ENCODE data around the gene MRPS2. TPM values are rescaled to one million over a fixed set of nuclear protein-coding genes. Genes with fewer than 3 reads are reported as not detected.
A peak's percentile ranks its signal among the peaks of the same experiment; 100 is the strongest.
"Not testable (repeated sequence)": the region's sequence is repeated elsewhere in the genome, so short reads cannot be mapped to it uniquely, and the experiment has no call there.

MRPS2 gene
- total RNA-seq, 6 experiments from 2014 or later: 24.7 to 56.8 (median 30.5) TPM

- H3K4me1 ChIP-seq: no peaks in the 10 kb centered on the region
- no peak overlapping the region for H3K27ac ChIP-seq
- 53% methylated on average over 11 of the region's 18 CpGs for WGBS (ENCODE audit: insufficient coverage, low coverage, low lambda C conversion rate, missing lambda C conversion rate)
- ATAC-seq (no peak), DNase-seq (peak in 2 of 3 donors; percentile 30 to 35)
- no peaks in the 10 kb centered on the region for H3K27me3 ChIP-seq
- no peaks in the 10 kb centered on the region for H3K36me3 ChIP-seq
- H3K9me3 ChIP-seq: no peaks in the 10 kb centered on the region
- TF ChIP-seq CTCF (IDR thresholded peaks at IDR 0.05): no peak
- intact Hi-C loops (cut with DNase I): no loop called here
- no peak overlapping the region for H3K4me3 ChIP-seq
Observed at GRCh38 chr9:135544981-135545635, 44.6 kb downstream of the MRPS2 start.

GRCh38 chr9:135545646-135546176 is 45.2 kb downstream of the MRPS2 start, which contains the start of gene OBP2A:
TSS of gene OBP2A (plus strand) at chr9:135546126. CDS start at chr9:135546181, 55 bp downstream.
- H3K9me3 ChIP-seq; H3K36me3 ChIP-seq; H3K27ac ChIP-seq; ATAC-seq; H3K4me1 ChIP-seq; intact Hi-C loops (cut with DNase I); H3K4me3 ChIP-seq; H3K27me3 ChIP-seq: not testable (repeated sequence)
- WGBS (ENCODE audit: insufficient coverage, low coverage, low lambda C conversion rate, missing lambda C conversion rate): 40% methylated on average over 6 of the region's 19 CpGs
- peak in 1 of 3 donors; percentile 17 for DNase-seq

GRCh38 chr9:135546792-135547617 is 46.5 kb downstream of the MRPS2 start:
- WGBS (ENCODE audit: insufficient coverage, low coverage, low lambda C conversion rate, missing lambda C conversion rate): 80% methylated on average over 1 of the region's 21 CpGs
- H3K27me3 ChIP-seq; H3K9me3 ChIP-seq; H3K4me3 ChIP-seq; ATAC-seq; intact Hi-C loops (cut with DNase I); H3K4me1 ChIP-seq; H3K36me3 ChIP-seq; H3K27ac ChIP-seq: not testable (repeated sequence)
- peak in 1 of 3 donors; percentile 30 for DNase-seq

- no peak overlapping the region for H3K4me3 ChIP-seq
- 41% methylated on average over 6 of the region's 28 CpGs for WGBS (ENCODE audit: insufficient coverage, low coverage, low lambda C conversion rate, missing lambda C conversion rate)
- peak in 1 of 3 donors; percentile 40 for DNase-seq
- no peak overlapping the region for H3K27ac ChIP-seq
- H3K4me1 ChIP-seq: no peaks in the 10 kb centered on the region
- TF ChIP-seq CTCF (IDR thresholded peaks at IDR 0.05) (no peak), POLR2A (IDR thresholded peaks at IDR 0.05) (no peak)
- intact Hi-C loops (cut with DNase I): no loop called here
- no peak for ATAC-seq
- H3K36me3 ChIP-seq: no peaks in the 10 kb centered on the region
- no peaks in the 10 kb centered on the region for H3K27me3 ChIP-seq
- H3K9me3 ChIP-seq: no peaks in the 10 kb centered on the region
Observed at GRCh38 chr9:135547756-135548736, 47.6 kb downstream of the MRPS2 start.

- H3K36me3 ChIP-seq; H3K4me1 ChIP-seq; H3K9me3 ChIP-seq; H3K27me3 ChIP-seq; intact Hi-C loops (cut with DNase I); H3K4me3 ChIP-seq; H3K27ac ChIP-seq: not testable (repeated sequence)
- WGBS (ENCODE audit: insufficient coverage, low coverage, low lambda C conversion rate, missing lambda C conversion rate): 0% methylated on average over 1 of the region's 28 CpGs
- DNase-seq (peak in 1 of 3 donors; percentile 28), ATAC-seq (peak in 1 of 4 donors; percentile 5)
Observed at GRCh38 chr9:135549478-135550343, 49.2 kb downstream of the MRPS2 start.
